HG03565 (cell line): Measurements from ENCODE around the gene CCL21.
A peak's percentile ranks its signal among the peaks of the same experiment; 100 is the strongest.

Experiments
- ATAC-seq: cut with Tn5 transposase; IDR thresholded peaks from one replicate; pipeline ENCODE4 v1.9.1; 2021; ENCODE audit warnings: mild to moderate bottlenecking, moderate library complexity; ENCODE audit not compliant: unreplicated experiment

The CCL21 gene

DNA sequence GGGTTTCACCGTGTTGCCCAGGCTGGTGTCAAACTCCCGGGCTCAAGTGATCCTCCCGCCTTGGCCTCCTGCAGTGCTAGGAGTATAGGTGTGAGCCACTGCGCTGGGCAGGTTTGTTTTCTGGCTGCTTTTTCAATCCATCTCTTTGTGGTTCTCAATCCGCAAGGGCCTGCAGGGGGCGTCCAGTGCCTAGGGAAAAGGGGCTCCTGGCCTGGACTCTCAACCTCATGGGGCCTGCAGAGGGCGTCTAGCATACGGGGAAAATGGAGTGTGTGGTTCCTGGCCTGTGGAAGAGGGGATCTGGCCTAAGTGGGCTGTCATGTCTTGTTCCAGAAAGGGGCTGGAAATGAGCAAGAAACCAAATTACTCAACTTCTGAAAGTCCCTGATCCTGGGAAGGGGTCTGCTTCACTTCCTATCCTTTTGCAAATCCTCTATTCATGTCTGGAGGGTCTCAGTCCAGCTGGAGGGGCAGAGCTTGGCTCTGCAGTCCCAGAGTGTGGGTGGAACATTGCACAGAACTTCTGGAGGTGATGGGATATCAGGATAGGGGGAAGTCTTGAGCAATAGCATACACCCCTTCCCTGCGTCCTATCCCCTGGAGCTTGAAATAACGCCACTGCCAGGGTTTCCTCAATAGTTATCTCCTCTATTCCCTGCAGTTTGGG lies 34.8 kb downstream of the CCL21 start:
- no peak for ATAC-seq

DNA sequence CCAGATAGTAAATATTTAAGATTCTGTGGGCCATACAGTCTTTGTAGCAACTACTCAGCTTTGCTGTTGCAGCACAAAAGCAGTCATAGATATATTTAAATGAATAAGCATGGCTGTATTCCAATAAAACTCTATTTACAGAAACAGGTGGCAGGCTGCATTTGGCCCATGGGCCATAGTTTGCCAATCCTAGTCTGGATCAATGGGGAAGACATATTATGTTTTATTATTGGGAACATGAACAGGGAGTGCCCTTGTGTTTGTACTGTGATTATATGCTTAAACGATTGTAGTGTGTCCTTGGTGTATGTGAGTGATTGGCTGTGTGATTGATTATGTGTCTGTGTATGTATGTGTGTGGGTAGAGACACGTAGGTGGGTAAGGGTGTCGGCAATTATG lies 35.5 kb downstream of the CCL21 start:
- ATAC-seq = no peak

DNA sequence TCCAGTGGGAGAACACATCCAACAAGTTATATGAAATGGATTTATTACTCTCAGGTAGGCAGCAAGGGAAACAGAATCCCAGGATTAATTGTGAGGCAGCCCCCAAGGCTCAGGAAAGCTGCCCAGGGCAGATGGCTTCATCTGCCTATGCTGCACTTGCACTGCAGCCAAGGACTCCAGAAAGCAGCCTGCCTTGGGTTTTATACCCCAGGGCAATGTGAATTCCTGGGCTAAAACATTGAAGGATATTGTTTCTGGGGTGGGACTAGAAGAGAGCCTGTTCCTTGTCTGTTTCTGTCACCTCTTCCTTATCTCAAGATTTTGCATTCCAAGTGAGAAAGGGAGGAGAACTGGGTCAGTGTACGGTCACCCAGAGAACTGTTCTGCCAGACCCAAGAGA lies 38.6 kb downstream of the CCL21 start:
- ATAC-seq = no peak

DNA sequence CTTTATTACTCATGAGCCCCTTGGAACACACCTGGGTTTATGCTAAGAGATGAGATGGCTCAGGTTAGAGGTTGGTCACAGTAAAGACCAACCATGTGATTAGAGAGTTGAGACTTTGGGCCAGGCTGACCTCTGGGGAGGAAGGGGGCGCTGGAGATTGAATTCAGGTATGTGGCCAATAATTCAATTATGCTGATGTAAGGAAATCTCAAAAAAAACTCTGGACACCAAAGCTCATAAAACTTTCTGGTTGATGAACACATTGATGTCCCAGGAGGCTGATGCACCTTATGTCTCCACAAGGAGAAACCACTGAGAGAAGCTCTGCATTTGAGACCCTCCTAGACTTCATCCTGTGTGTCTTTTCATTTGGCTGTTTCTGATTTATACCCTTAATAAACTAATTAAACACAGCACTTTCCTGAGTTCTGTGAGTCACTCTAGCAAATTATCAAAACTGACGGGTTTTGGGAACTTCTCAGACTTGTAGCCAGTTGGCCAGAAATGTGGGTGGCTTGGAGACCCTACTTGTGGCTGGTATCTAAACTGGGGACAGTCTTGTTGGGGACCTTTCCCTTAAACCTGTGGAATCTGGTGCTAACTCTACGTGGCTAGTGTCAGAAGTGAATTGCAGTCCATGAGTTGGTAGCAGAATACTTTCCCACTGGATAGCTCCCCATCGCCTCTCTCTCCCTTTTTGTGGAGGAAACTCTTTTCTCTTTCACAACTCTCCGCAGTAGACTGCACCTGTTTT lies 40.0 kb downstream of the CCL21 start:
- no peak for ATAC-seq

DNA sequence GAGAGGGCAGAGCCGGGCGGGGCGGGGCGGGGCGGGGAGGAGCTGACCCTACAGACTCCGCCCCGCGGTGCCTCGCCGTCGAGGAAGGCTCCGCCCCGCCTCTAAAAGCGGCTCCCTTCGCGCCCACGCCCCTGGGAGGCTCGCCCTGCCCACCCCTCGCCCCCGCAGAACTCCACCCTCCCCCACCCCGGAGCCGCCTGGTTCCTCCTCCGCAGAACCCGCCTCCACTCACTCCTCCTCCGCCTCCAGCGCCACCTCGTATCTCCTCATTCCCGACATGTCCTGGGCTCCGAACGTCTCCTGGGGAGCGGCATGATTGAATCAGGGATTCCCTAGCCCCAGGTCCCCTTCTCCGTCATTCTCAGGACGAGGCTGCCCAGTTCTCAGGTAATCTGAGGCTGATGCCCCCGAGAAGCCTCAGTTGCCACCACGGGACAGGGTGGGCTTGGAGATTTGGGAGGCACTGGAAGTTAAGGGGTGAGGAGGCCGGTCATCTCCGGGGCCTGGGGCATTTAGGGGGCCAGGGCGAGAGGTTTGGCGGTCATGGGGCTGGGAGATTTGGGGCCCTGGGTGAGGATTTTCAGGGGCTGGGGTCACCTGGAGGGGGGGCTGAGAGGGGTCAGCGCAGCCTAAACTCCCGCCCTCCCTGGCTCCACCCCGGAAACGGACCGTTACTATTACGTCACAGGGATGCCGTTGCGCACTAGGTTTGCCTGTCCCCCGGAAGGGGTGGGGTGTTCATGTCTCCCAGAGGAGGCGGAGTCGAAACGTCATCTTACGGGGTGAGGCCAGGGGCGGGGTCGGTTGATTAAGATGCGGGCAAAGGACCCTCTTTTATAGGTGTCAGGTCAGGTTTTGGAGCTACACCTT lies 44.3 kb downstream of the CCL21 start:
- peak; percentile 47 for ATAC-seq

DNA sequence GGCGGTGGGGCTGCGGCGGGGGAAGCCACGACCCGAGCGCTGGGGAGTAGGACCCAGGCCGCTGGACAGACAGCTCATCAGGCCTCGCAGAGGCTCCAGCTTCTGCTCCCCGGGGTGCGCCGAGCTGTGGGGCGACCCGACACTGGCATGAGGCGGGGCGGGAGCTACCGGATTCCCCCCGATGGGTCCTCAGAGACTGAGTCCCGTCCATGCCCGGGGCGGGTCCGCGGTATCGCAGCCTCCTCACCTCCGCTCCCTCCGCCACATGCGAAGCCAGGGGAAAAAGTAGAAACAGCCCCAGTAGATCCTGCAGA lies 44.9 kb downstream of the CCL21 start:
- ATAC-seq = no peak

DNA sequence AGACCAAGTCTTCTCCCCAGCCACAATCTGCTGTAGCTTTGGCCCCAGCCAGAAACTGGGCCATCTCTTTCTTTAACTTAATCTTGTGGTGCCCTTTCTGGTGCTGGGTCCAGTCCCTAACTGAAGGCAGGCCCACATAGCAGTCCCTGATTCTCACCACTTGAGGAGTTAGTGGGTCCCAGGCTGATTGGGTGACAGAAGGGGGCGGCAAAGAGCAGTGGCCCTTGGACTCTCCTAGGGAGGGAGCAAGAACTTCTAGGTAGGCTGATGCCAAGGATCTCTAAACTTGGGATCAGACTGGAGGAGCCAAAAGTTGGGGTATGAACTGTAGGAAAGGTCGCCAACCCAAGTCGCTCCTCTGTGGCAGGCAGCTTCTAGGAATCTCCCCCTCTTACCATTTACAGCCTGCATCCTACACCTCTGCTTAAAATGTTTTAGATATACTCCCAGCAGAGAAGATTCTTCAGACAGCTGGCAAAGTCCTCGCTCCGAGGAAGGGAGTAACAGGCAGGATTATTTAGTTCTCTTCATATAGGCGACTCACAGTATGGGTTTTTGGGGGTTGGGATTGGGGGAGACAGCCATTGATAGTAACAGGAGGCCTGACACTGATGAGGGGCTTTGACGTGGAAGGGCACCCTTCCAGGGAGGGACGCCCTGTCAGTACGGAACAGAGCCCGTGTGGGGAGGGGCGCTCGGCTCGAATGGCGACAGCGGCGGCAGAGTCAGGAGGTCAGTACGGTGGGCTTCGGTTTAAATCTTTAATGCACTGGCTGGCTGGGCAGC lies 45.5 kb downstream of the CCL21 start:
- no peak for ATAC-seq

DNA sequence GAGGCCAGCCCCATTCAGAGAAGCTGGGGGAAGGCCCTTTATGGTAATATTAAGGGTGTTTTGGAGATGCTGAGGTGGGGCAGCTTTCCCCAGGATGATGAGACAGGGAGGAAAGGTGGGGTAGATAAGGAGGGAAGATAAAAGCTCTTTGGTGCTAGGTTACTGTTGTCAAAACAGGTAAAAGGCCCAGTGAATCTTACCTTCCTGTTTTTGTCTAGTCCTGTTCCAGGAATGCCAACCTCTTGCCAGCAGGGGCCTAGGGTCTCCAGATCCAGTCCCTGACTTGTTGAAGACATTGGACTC lies 46.7 kb downstream of the CCL21 start:
- ATAC-seq = no peak

DNA sequence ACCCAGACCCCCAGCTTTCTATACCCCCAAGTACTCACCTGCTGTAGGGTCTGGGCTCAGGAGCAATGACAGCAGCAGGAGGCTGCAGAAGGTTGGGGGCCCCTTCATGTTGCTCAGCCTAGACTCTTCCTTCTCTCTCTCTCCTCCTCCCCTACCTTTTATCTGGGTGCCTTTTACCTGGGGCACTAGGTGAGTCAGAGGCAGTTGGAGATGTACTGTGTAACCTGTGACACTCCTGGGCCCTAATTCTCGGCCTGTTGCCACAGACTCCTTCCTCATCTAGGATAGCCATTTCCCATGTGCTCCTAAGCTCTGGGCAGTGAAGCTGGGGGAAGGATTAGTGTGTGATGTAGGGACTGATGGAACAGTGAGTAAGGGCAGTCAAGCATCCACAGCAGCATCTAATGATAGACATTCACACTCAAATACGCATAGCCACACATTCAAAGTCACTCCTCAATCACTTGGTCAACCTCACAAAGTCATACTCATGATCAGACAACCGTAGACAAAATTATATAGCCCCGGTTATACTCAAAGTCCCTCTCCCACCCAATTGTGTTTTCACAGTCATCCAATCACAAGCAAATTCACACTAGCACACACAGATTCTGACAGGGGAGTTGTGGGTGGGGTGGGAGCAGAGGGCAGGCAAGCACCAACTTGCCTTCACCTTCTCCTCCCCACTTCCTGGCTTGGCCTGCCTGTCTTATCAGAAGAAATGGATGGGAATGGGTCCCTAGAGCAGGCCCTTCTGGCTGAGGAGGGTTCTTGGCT lies 47.2 kb downstream of the CCL21 start, which contains the start of gene CCL27:
CCL27 (minus strand) TSS at position 132 of the 777 bp plus-strand sequence; CDS start at position 108, 24 bp downstream.
- ATAC-seq = no peak

DNA sequence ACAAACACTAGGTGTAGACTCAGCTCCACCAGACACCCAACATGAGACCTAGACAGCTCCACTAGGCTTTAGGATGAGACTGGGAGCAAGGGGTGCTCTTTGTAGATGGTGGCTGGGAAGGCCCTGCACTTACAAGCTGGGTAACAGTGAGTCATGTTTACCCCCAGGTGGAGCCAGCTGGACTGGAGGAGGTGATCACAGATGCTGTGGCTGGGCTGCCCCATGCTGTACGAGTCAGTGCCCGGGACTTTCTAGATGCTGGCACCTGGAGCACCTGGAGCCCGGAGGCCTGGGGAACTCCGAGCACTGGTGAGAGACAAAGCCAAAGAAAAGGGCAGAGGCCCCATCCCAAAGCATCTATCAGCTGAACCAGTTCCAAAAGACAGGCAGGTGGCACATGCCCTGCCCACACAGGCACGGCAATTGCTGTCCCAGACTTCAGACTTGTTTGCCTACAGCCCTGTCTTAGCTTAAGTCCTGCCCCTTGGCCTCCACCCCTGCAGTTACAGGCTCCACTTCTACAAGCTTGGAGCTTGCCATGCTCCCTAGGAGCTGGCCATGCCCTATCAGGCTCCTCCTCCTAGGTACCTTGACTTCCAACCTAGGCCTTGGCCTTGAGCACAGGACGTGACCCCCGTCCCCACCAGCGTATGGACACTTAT lies 50.2 kb downstream of the CCL21 start:
- no peak for ATAC-seq
